HCT116 (cell line): Measurements from ENCODE around the gene LAMB4.

Experiments
- CTCF ChIP-seq, 3 experiments: fragments of 200-600 bp in 1 of 3; sonication (generic) in 1 of 3; IDR thresholded peaks in 2 of 3; conservative IDR thresholded peaks in 1 of 3; 2 replicates each; pipeline ENCODE4 v1.5.1; 2012 to 2017; ENCODE audit warnings: low read depth in 2 of 3, low read length in 2 of 3, antibody characterized with exemption in 1 of 3, borderline replicate concordance in 1 of 3, control low read depth in 1 of 3, mild to moderate bottlenecking in 1 of 3, mixed read lengths in 1 of 3, mixed run types in 1 of 3, moderate library complexity in 1 of 3; ENCODE audit not compliant: insufficient read depth in 1 of 3
- POLR2A ChIP-seq: IDR thresholded peaks from 2 replicates; pipeline ENCODE4 v1.7.0; 2011; ENCODE audit warnings: borderline replicate concordance; ENCODE audit not compliant: insufficient read depth, insufficient read length; ENCODE audit errors: extremely low read depth
- POLR2AphosphoS5 ChIP-seq: IDR thresholded peaks from 2 replicates; pipeline ENCODE4 v1.6.1; 2011; ENCODE audit warnings: mild to moderate bottlenecking, low read depth, low read length, moderate library complexity
- ZFX ChIP-seq: fragments of 450-650 bp; IDR thresholded peaks from 2 replicates; pipeline ENCODE4 v1.6.1; 2017

GRCh38 chr7:108009873-108010272, 120.3 kb downstream of the LAMB4 start:
- no peak for TF ChIP-seq POLR2AphosphoS5
- no peak for TF ChIP-seq POLR2A
- TF ChIP-seq CTCF (IDR thresholded peaks at IDR 0.05 in 2 of 3, conservative IDR thresholded peaks at IDR 0.05 in 1 of 3; ENCODE audit: borderline replicate concordance in 1 of 3, insufficient read depth in 1 of 3, low read depth in 2 of 3, low read length in 2 of 3): no peak
- no peak for TF ChIP-seq ZFX
